Sigmoid colon (tissue), 7 donors: ENCODE measurements around the gene POMT1. TPM values are rescaled to one million over a fixed set of nuclear protein-coding genes. Genes with fewer than 3 reads are reported as not detected.
A peak's percentile ranks its signal among the peaks of the same experiment; 100 is the strongest.

Experiments used
- DNase-seq: peaks from one replicate; pipeline ENCODE4 v3.0.0-alpha.2; 2019
- H3K27ac ChIP-seq, 4 donors: fragments of 200-600 bp; sonication (generic); one replicate each; pipeline ENCODE4 v1.5.1; 2016 to 2019; ENCODE audit warnings: mild to moderate bottlenecking in 1 of 4
- H3K27me3 ChIP-seq, 3 donors: fragments of 200-600 bp; sonication (generic); one replicate each; pipeline ENCODE4 v1.5.1; 2019; ENCODE audit warnings: mild to moderate bottlenecking in 1 of 3
- H3K36me3 ChIP-seq, 4 donors: fragments of 200-600 bp; sonication (generic); one replicate each; pipeline ENCODE4 v1.5.1; 2016 to 2019
- H3K4me1 ChIP-seq, 4 donors: fragments of 200-600 bp; sonication (generic); one replicate each; pipeline ENCODE4 v1.5.1; 2017 to 2019
- H3K4me3 ChIP-seq, 4 donors: fragments of 200-600 bp; sonication (generic); one replicate each; pipeline ENCODE4 v1.5.1; 2017 to 2019; ENCODE audit warnings: mild to moderate bottlenecking in 2 of 4, moderate library complexity in 1 of 4
- H3K9me3 ChIP-seq, 4 donors: fragments of 200-600 bp in 3 of 4; sonication (generic) in 3 of 4; one replicate each; pipeline versions ENCODE4 v1.5.1 to v1.6.1; 2013 to 2019
- EP300 ChIP-seq, 4 donors: sonication (generic); formaldehyde crosslinking; IDR thresholded peaks; one replicate each; pipeline ENCODE4 v1.6.1; 2017; ENCODE audit warnings: antibody characterized with exemption in 4 of 4
- POLR2A ChIP-seq, 2 donors: fragments of 450-650 bp; IDR thresholded peaks; one replicate each; pipeline ENCODE4 v1.6.1; 2016; ENCODE audit warnings: antibody characterized with exemption in 2 of 2, mild to moderate bottlenecking in 2 of 2, moderate library complexity in 2 of 2
- POLR2AphosphoS5 ChIP-seq, 4 donors: sonication (generic); formaldehyde crosslinking; IDR thresholded peaks; one replicate each; pipeline ENCODE4 v1.6.1; 2017; ENCODE audit warnings: antibody characterized with exemption in 4 of 4
- WGBS, 2 donors: extraction: QIAGEN DNeasy Blood & Tissue Kit; methylation state at CpG; one replicate each; pipeline ENCODE4 v1.1.7; 2013; 5-methylcytosine and 5-hydroxymethylcytosine counted together
- intact Hi-C: fragments of 100-400 bp; cut with DNase I; formaldehyde crosslinking; loops from one replicate; pipeline ENCODE4 v1.15.1; 2023
- polyA plus RNA-seq, 3 donors: library from polyadenylated mRNA; stranded (reverse); fragments of 200-250 nt; gene quantifications; one replicate each; pipeline ENCODE4 v1.2.3, GENCODE V29; 2013
- total RNA-seq, 4 donors: library from RNA; depleted of rRNA; stranded (reverse); fragments of >200 nt; gene quantifications; one replicate each; pipeline ENCODE4 v1.1.0, GENCODE V29; 2016
- TF ChIP-seq, protein P1 (sequence below), 4 experiments: fragments of 450-650 bp in 3 of 4; fragments of 200-600 bp in 1 of 4; IDR thresholded peaks; one replicate each; pipeline ENCODE4 v1.5.1; 2016 to 2019; ENCODE audit warnings: antibody characterized with exemption in 4 of 4, mild to moderate bottlenecking in 3 of 4, moderate library complexity in 2 of 4
- donor health status: healthy with polysubstance abuse.
- donor health status: Bipolar disorder and iron deficiency.
- donor health status: healthy.

The POMT1 gene
- total and polyA plus RNA-seq, 7 donors: 3.6 to 61.2 (median 21.9) TPM

DNA sequence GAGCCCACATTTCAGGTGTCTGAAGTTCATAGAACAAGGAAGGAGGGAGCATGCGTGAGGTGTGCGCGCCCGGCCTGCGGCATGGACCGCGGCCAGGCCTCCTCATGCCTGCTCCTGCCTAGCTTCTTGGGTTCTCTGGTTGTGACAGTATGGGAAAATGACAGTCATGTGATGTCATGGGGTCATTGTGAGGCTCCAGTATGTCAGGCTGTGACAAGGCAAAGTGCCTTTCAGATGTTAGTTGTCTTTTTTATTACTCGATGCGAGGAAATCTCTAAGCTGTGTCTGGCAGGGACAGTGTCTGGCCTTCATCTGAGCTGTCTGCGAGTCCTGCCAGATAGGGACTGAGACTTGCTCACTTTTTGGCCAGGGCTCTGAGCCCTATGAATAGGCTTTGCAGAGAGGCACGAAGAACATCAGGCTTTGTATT, 15.1 kb downstream of the POMT1 start:
- Histone ChIP-seq H3K4me1 (peaks cover 0 to 28% (median 22%) of the 10 kb centered on the region in 4 donors), H3K27ac (peak overlapping the region in 3 of 4 donors; percentile 61 to 78 (median 75)), H3K9me3 (no peaks in the 10 kb centered on the region), H3K36me3 (peaks cover 57 to 90% (median 72%) of the 10 kb centered on the region in 4 donors), H3K27me3 (no peaks in the 10 kb centered on the region), H3K4me3 (no peak overlapping the region)
- 90 to 91% methylated on average over 11 of the region's 11 CpGs for WGBS, 2 donors
- intact Hi-C loops: no loop called here
- TF ChIP-seq, protein P1, sequence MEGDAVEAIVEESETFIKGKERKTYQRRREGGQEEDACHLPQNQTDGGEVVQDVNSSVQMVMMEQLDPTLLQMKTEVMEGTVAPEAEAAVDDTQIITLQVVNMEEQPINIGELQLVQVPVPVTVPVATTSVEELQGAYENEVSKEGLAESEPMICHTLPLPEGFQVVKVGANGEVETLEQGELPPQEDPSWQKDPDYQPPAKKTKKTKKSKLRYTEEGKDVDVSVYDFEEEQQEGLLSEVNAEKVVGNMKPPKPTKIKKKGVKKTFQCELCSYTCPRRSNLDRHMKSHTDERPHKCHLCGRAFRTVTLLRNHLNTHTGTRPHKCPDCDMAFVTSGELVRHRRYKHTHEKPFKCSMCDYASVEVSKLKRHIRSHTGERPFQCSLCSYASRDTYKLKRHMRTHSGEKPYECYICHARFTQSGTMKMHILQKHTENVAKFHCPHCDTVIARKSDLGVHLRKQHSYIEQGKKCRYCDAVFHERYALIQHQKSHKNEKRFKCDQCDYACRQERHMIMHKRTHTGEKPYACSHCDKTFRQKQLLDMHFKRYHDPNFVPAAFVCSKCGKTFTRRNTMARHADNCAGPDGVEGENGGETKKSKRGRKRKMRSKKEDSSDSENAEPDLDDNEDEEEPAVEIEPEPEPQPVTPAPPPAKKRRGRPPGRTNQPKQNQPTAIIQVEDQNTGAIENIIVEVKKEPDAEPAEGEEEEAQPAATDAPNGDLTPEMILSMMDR (IDR thresholded peaks at IDR 0.05): no peak
- TF ChIP-seq EP300 (IDR thresholded peaks at IDR 0.05): peak in 2 of 4 donors; percentile 60 to 64
- peak; percentile 73 to 94 (median 92) for TF ChIP-seq POLR2AphosphoS5 (IDR thresholded peaks at IDR 0.05)
- DNase-seq: peak; percentile 84

GRCh38 chr9:131518553-131518952, 15.8 kb downstream of the POMT1 start:
- WGBS, 2 donors: 97% methylated on average over 20 of the region's 20 CpGs
- H3K27ac ChIP-seq: peak overlapping the region in 3 of 4 donors; percentile 61 to 78 (median 75)

GRCh38 chr9:131520503-131520902, 17.8 kb downstream of the POMT1 start:
- 84 to 86% methylated on average over 16 of the region's 16 CpGs for WGBS, 2 donors
- peaks cover 57 to 90% (median 61%) of the 10 kb centered on the region in 4 donors for H3K36me3 ChIP-seq
- TF ChIP-seq, protein P1 (IDR thresholded peaks at IDR 0.05): no peak
- TF ChIP-seq POLR2A (IDR thresholded peaks at IDR 0.05) (no peak), EP300 (IDR thresholded peaks at IDR 0.05) (no peak), POLR2AphosphoS5 (IDR thresholded peaks at IDR 0.05) (no peak)
- no peak overlapping the region for H3K27ac ChIP-seq
- H3K4me3 ChIP-seq: no peak overlapping the region
- H3K4me1 ChIP-seq: peaks cover 0 to 28% (median 22%) of the 10 kb centered on the region in 4 donors
- no peaks in the 10 kb centered on the region for H3K27me3 ChIP-seq
- intact Hi-C loops: no loop called here
- DNase-seq: peak; percentile 54
- H3K9me3 ChIP-seq: no peaks in the 10 kb centered on the region

More at GRCh38 chr9:131518553-131518952, 15.8 kb downstream of the POMT1 start:
- Histone ChIP-seq H3K4me1 (peaks cover 0 to 28% (median 22%) of the 10 kb centered on the region in 4 donors), H3K27me3 (no peaks in the 10 kb centered on the region), H3K4me3 (no peak overlapping the region), H3K36me3 (peaks cover 60 to 90% (median 65%) of the 10 kb centered on the region in 4 donors), H3K9me3 (no peaks in the 10 kb centered on the region)
- intact Hi-C loops: no loop called here
- TF ChIP-seq, protein P1 (IDR thresholded peaks at IDR 0.05): no peak
- no peak for TF ChIP-seq POLR2AphosphoS5 (IDR thresholded peaks at IDR 0.05)
- no peak for TF ChIP-seq POLR2A (IDR thresholded peaks at IDR 0.05)
- TF ChIP-seq EP300 (IDR thresholded peaks at IDR 0.05): no peak
- peak; percentile 60 for DNase-seq

- no peak for DNase-seq
- 95 to 98% methylated on average over 10 of the region's 10 CpGs for WGBS, 2 donors
- intact Hi-C loops: no loop called here
- Histone ChIP-seq H3K4me1 (peaks cover 0 to 28% (median 22%) of the 10 kb centered on the region in 4 donors), H3K27me3 (no peaks in the 10 kb centered on the region), H3K9me3 (no peaks in the 10 kb centered on the region), H3K27ac (no peak overlapping the region), H3K4me3 (no peak overlapping the region), H3K36me3 (peaks cover 57 to 90% (median 59%) of the 10 kb centered on the region in 4 donors)
- no peak for TF ChIP-seq EP300 (IDR thresholded peaks at IDR 0.05)
- TF ChIP-seq, protein P1 (IDR thresholded peaks at IDR 0.05): no peak
- no peak for TF ChIP-seq POLR2A (IDR thresholded peaks at IDR 0.05)
- TF ChIP-seq POLR2AphosphoS5 (IDR thresholded peaks at IDR 0.05): no peak
Observed at GRCh38 chr9:131521203-131521602, 18.5 kb downstream of the POMT1 start.

DNA sequence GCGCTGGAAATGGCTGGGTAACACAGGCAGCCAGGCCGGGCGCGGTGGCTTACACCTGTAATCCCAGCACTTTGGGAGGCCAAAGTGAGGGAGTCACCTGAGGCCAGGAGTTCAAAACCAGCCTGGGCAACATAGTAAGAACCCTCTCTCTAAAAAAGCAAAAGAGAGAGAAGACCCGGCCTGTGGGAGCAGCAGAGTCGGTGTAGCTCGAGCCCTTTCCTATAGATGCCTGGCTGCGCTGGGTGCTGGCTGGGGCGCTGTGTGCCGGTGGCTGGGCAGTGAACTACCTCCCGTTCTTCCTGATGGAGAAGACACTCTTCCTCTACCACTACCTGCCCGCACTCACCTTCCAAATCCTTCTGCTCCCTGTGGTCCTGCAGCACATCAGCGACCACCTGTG, 19.1 kb downstream of the POMT1 start:
- intact Hi-C loops: no loop called here
- H3K4me1 ChIP-seq: peaks cover 0 to 24% (median 22%) of the 10 kb centered on the region in 4 donors

More for the DNA sequence above, 19.1 kb downstream of the POMT1 start:
- no peak overlapping the region for H3K4me3 ChIP-seq
- H3K9me3 ChIP-seq: no peaks in the 10 kb centered on the region
- peaks cover 51 to 90% (median 61%) of the 10 kb centered on the region in 4 donors for H3K36me3 ChIP-seq
- 96% methylated on average over 13 of the region's 13 CpGs for WGBS, 2 donors
- H3K27ac ChIP-seq: no peak overlapping the region
- TF ChIP-seq, protein P1 (IDR thresholded peaks at IDR 0.05): no peak
- TF ChIP-seq EP300 (IDR thresholded peaks at IDR 0.05) (no peak), POLR2AphosphoS5 (IDR thresholded peaks at IDR 0.05) (no peak), POLR2A (IDR thresholded peaks at IDR 0.05) (no peak)
- peak; percentile 45 for DNase-seq
- H3K27me3 ChIP-seq: no peaks in the 10 kb centered on the region
